NCI-H510A (cell line): Measurements from ENCODE around the gene AP2A2.
"Not testable (repeated sequence)": the region's sequence is repeated elsewhere in the genome, so short reads cannot be mapped to it uniquely, and the experiment has no call there.

Experiments used
- DNase-seq: peaks from one replicate; lab custom pipeline; 2025; lab: John Stamatoyannopoulos, UW

Gene AP2A2

GRCh38 chr11:954392-955153, 28.9 kb downstream of the AP2A2 start:
- no peak for DNase-seq

GRCh38 chr11:955154-956063, 29.7 kb downstream of the AP2A2 start:
- DNase-seq = no peak

- no peak for DNase-seq
Measured at GRCh38 chr11:957212-957920, 31.7 kb downstream of the AP2A2 start.

- DNase-seq = no peak
Measured at GRCh38 chr11:958101-958500, 32.4 kb downstream of the AP2A2 start.

GRCh38 chr11:959027-959426, 33.4 kb downstream of the AP2A2 start:
- no peak for DNase-seq

- no peak for DNase-seq
Measured at GRCh38 chr11:959608-960007, 33.9 kb downstream of the AP2A2 start.

GRCh38 chr11:961310-961920, 35.7 kb downstream of the AP2A2 start:
- DNase-seq = not testable (repeated sequence)

GRCh38 chr11:961921-962320, 36.3 kb downstream of the AP2A2 start:
- DNase-seq = no peak

- no peak for DNase-seq
Measured at GRCh38 chr11:962688-963087, 37.0 kb downstream of the AP2A2 start.

GRCh38 chr11:963852-964251, 38.2 kb downstream of the AP2A2 start:
- DNase-seq = no peak

- DNase-seq = no peak
Measured at GRCh38 chr11:965206-965775, 39.6 kb downstream of the AP2A2 start.

- DNase-seq = no peak
Measured at GRCh38 chr11:967995-968751, 42.5 kb downstream of the AP2A2 start.

- DNase-seq = no peak
Measured at GRCh38 chr11:968822-969221, 43.2 kb downstream of the AP2A2 start.

- no peak for DNase-seq
Measured at GRCh38 chr11:969651-970205, 44.1 kb downstream of the AP2A2 start.

- DNase-seq = no peak
Measured at GRCh38 chr11:970319-970871, 44.7 kb downstream of the AP2A2 start.

- no peak for DNase-seq
Measured at GRCh38 chr11:971092-971690, 45.5 kb downstream of the AP2A2 start.

GRCh38 chr11:971731-972365, 46.2 kb downstream of the AP2A2 start:
- no peak for DNase-seq

- DNase-seq = no peak
Measured at GRCh38 chr11:972523-973211, 47.0 kb downstream of the AP2A2 start.

- no peak for DNase-seq
Measured at GRCh38 chr11:973237-973636, 47.6 kb downstream of the AP2A2 start.
